B cell (primary cell): ENCODE measurements around the gene ARHGEF7. TPM values are rescaled to one million over a fixed set of nuclear protein-coding genes. Genes with fewer than 3 reads are reported as not detected.

Source experiments
- ATAC-seq: fragments of 200-7000 bp; cut with Tn5 transposase; one replicate; pipeline ENCODE4 v1.10.0; 2021; ENCODE audit warnings: low read depth, mild to moderate bottlenecking, moderate number of reproducible peaks, moderate library complexity
- CTCF ChIA-PET: fragments of 350-600 bp; sonication (Branson Sonifier 250); formaldehyde crosslinking; loops from one replicate; lab custom pipeline; 2021; ENCODE audit warnings: antibody characterized with exemption, inconsistent platforms; lab: Charles Lee
- POLR2A ChIA-PET: fragments of 350-600 bp; sonication (Branson Sonifier 250); formaldehyde crosslinking; loops from one replicate; lab custom pipeline; 2021; ENCODE audit warnings: antibody characterized with exemption; lab: Charles Lee
- DNase-seq: peaks from one replicate; pipeline ENCODE4 v3.0.0; 2013
- H2AFZ ChIP-seq: 2 replicates; pipeline ENCODE4 v1.6.1; 2012; ENCODE audit warnings: mild to moderate bottlenecking, low read depth, low read length; ENCODE audit not compliant: insufficient read depth, poor library complexity, severe bottlenecking
- H3K27ac ChIP-seq, 2 donors: 1 replicate in 1 of 2; 2 replicates in 1 of 2; pipeline ENCODE4 v1.5.1; 2012 to 2013; ENCODE audit warnings: low read length in 2 of 2, mild to moderate bottlenecking in 2 of 2, moderate library complexity in 1 of 2
- H3K27me3 ChIP-seq, 4 experiments: fragments of 200-600 bp in 1 of 4; sonication (generic) in 1 of 4; replicated peaks in 1 of 4; 1 replicate in 2 of 4; 2 replicates in 2 of 4; pipeline versions ENCODE4 v1.6.1 to v1.7.0; 2013 to 2016; ENCODE audit warnings: low read length in 3 of 4, mild to moderate bottlenecking in 2 of 4, mixed read lengths in 1 of 4, moderate library complexity in 1 of 4; ENCODE audit not compliant: insufficient read depth in 4 of 4, control insufficient read depth in 3 of 4; ENCODE audit errors: control extremely low read depth in 1 of 4
- H3K36me3 ChIP-seq, 2 experiments: replicated peaks in 1 of 2; 1 replicate in 1 of 2; 2 replicates in 1 of 2; pipeline versions ENCODE4 v1.6.1 to v1.7.1; 2013; ENCODE audit warnings: low read length in 1 of 2; ENCODE audit not compliant: insufficient read depth in 2 of 2, control insufficient read depth in 1 of 2; ENCODE audit errors: control extremely low read depth in 1 of 2, extremely low read depth in 1 of 2
- H3K4me1 ChIP-seq, 2 donors: fragments of 200-600 bp in 1 of 2; sonication (generic) in 1 of 2; 1 replicate in 1 of 2; 2 replicates in 1 of 2; pipeline versions ENCODE4 v1.5.1 to v1.6.1; 2013 to 2017; ENCODE audit warnings: low read length in 2 of 2; ENCODE audit not compliant: control insufficient read depth in 2 of 2, insufficient read depth in 2 of 2
- H3K4me2 ChIP-seq: replicated peaks from 2 replicates; pipeline ENCODE3; 2012; ENCODE audit warnings: mild to moderate bottlenecking, low read depth, low read length; ENCODE audit not compliant: poor library complexity, severe bottlenecking
- H3K4me3 ChIP-seq, 5 experiments: fragments of 200-600 bp in 1 of 5; sonication (generic) in 1 of 5; 1 replicate in 3 of 5; 2 replicates in 2 of 5; pipeline versions ENCODE4 v1.5.1 to v1.7.0; 2011 to 2016; ENCODE audit warnings: low read length in 4 of 5, mild to moderate bottlenecking in 4 of 5, low read depth in 2 of 5, control low read depth in 1 of 5, moderate library complexity in 1 of 5; ENCODE audit not compliant: insufficient read depth in 1 of 5; ENCODE audit errors: control extremely low read depth in 1 of 5, extremely low read depth in 1 of 5
- H3K79me2 ChIP-seq: fragments of 200-600 bp; sonication (generic); one replicate; pipeline ENCODE4 v1.6.0; 2016; ENCODE audit warnings: low read length; ENCODE audit not compliant: control insufficient read depth, insufficient read depth
- H3K9ac ChIP-seq: fragments of 200-600 bp; sonication (generic); 2 replicates; pipeline ENCODE4 v1.6.1; 2017; ENCODE audit warnings: mild to moderate bottlenecking, low read length, moderate library complexity
- H3K9me3 ChIP-seq, 3 donors: one replicate each; pipeline versions ENCODE4 v1.6.1 to v1.7.1; 2013; ENCODE audit warnings: low read length in 2 of 3; ENCODE audit not compliant: control insufficient read depth in 2 of 3, insufficient read depth in 1 of 3; ENCODE audit errors: control extremely low read depth in 1 of 3
- H4K20me1 ChIP-seq: 2 replicates; pipeline ENCODE4 v1.6.0; 2012; ENCODE audit warnings: mild to moderate bottlenecking, low read length; ENCODE audit not compliant: insufficient read depth, control insufficient read depth, poor library complexity, severe bottlenecking
- H3K27ac Mint-ChIP-seq: one replicate; pipeline ENCODE4 v1.8.0; 2021; ENCODE audit warnings: mixed read lengths
- H3K27me3 Mint-ChIP-seq: one replicate; pipeline ENCODE4 v1.8.0; 2021; ENCODE audit warnings: mixed read lengths
- H3K4me1 Mint-ChIP-seq: one replicate; pipeline ENCODE4 v1.8.0; 2021; ENCODE audit warnings: mixed read lengths
- H3K4me3 Mint-ChIP-seq: one replicate; pipeline ENCODE4 v1.8.0; 2021; ENCODE audit warnings: mixed read lengths
- H3K9me3 Mint-ChIP-seq: one replicate; pipeline ENCODE4 v1.8.0; 2022; ENCODE audit warnings: mixed read lengths; ENCODE audit not compliant: insufficient read depth
- EZH2 ChIP-seq: IDR thresholded peaks from 2 replicates; pipeline ENCODE4 v1.6.1; 2012; ENCODE audit warnings: borderline replicate concordance, low read depth, mild to moderate bottlenecking, moderate library complexity, low read length; ENCODE audit not compliant: insufficient read depth, poor library complexity, severe bottlenecking
- WGBS: methylation state at CpG from one replicate; pipeline ENCODE4 v1.1.5; 2013; ENCODE audit warnings: missing lambda C conversion rate; ENCODE audit not compliant: insufficient coverage; 5-methylcytosine and 5-hydroxymethylcytosine counted together
- intact Hi-C: fragments of 100-400 bp; cut with micrococcal nuclease; formaldehyde crosslinking; loops from one replicate; pipeline ENCODE4 v1.10.0; 2022
- polyA plus RNA-seq: library from polyadenylated mRNA; depleted of rRNA; stranded (reverse); fragments of >200 nt; gene quantifications from 2 replicates; pipeline ENCODE4 v1.2.3, GENCODE V29; 2012
- total RNA-seq, 2 donors: library from RNA; stranded (reverse); fragments of 120-200 nt in 1 of 2; gene quantifications; 1 replicate in 1 of 2; 2 replicates in 1 of 2; pipeline versions ENCODE4 v1.2.3 to v1.2.4, GENCODE V29; 2013 to 2022
- TF ChIP-seq, protein P1 (sequence below): fragments of 200-600 bp; IDR thresholded peaks from one replicate; pipeline ENCODE4 v1.8.0; 2022; ENCODE audit warnings: antibody characterized with exemption, mild to moderate bottlenecking

ARHGEF7 gene
- total and polyA plus RNA-seq, 2 donors (not counting 1 experiment from before 2014, with no cell fraction given): 62.3 to 125 TPM

- CTCF ChIA-PET: interaction anchor here (1.0 to 4.7 kb wide), 8 partner anchors 9 to 135 kb away, joined by 3 to 22 read pairs (median 6); no protein-coding TSS in a partner anchor
- peak overlapping the region; percentile 49 for H3K4me2 ChIP-seq
- peak overlapping the region; percentile 76 for H3K4me3 Mint-ChIP-seq
Measured at GRCh38 chr13:111202156-111202621, 87.1 kb downstream of the ARHGEF7 start.

DNA sequence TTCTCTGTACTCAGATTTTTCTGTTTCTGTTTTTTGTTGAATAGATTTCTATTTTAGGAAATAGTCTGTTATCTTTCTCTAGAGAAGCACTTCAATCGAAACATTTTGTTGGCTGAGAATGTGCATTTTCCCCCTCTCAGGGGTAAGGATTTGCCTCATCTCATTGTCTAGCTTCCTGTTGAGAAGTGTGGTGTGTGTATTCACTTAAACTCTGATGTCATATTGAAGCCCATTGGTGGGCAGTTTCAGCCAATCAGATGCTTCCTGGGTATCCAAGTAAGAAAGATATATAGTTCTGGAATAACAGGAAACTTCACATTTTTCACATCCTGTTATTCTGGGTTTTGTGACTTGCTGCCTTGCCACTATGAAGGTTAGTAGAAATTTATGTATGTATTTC lies 87.6 kb downstream of the ARHGEF7 start:
- no peak for TF ChIP-seq EZH2
- TF ChIP-seq, protein P1, sequence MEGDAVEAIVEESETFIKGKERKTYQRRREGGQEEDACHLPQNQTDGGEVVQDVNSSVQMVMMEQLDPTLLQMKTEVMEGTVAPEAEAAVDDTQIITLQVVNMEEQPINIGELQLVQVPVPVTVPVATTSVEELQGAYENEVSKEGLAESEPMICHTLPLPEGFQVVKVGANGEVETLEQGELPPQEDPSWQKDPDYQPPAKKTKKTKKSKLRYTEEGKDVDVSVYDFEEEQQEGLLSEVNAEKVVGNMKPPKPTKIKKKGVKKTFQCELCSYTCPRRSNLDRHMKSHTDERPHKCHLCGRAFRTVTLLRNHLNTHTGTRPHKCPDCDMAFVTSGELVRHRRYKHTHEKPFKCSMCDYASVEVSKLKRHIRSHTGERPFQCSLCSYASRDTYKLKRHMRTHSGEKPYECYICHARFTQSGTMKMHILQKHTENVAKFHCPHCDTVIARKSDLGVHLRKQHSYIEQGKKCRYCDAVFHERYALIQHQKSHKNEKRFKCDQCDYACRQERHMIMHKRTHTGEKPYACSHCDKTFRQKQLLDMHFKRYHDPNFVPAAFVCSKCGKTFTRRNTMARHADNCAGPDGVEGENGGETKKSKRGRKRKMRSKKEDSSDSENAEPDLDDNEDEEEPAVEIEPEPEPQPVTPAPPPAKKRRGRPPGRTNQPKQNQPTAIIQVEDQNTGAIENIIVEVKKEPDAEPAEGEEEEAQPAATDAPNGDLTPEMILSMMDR: no peak
- Mint-ChIP-seq H3K4me1 (peaks cover 81% of the 10 kb centered on the region), H3K9me3 (no peaks in the 10 kb centered on the region), H3K4me3 (peak overlapping the region; percentile 76), H3K27ac (peak overlapping the region; percentile 62), H3K27me3 (no peaks in the 10 kb centered on the region)
- Histone ChIP-seq H3K9ac (peak overlapping the region; percentile 7), H3K9me3 (peaks cover 0 to 8% (median 0%) of the 10 kb centered on the region in 3 donors), H3K79me2 (peaks cover 91% of the 10 kb centered on the region), H3K27me3 (no peaks in the 10 kb centered on the region), H3K4me1 (peaks cover 62 to 77% of the 10 kb centered on the region in 2 donors), H4K20me1 (peaks cover 70% of the 10 kb centered on the region), H3K27ac (peak overlapping the region; percentile 43 to 76), H2AFZ (no peak overlapping the region), H3K36me3 (peaks cover 0 to 17% of the 10 kb centered on the region in 2 experiments), H3K4me2 (peak overlapping the region; percentile 49), H3K4me3 (no peak overlapping the region)
- intact Hi-C loops: loop anchor here (5.0 kb wide), 1 partner anchor 50 kb away; no protein-coding TSS in a partner anchor
- WGBS: no CpG with 5 or more reads among the region's 1 CpG
- peak; percentile 50 for ATAC-seq
- peak; percentile 59 for DNase-seq
- CTCF ChIA-PET: interaction anchor here (1.0 to 4.7 kb wide), 9 partner anchors 9 to 135 kb away, joined by 3 to 22 read pairs (median 5); no protein-coding TSS in a partner anchor
- POLR2A ChIA-PET: interaction anchor here (1.6 kb wide), 1 partner anchor 18 kb away, joined by 4 read pairs; no protein-coding TSS in a partner anchor

More at GRCh38 chr13:111202156-111202621, 87.1 kb downstream of the ARHGEF7 start:
- H3K9me3 ChIP-seq: peaks cover 0 to 8% (median 0%) of the 10 kb centered on the region in 3 donors
- H2AFZ ChIP-seq: no peak overlapping the region
- TF ChIP-seq, protein P1: no peak
- no peak for TF ChIP-seq EZH2
- ATAC-seq: no peak
- H3K27ac ChIP-seq: peak overlapping the region; percentile 43 to 76
- POLR2A ChIA-PET: interaction anchor here (1.6 kb wide), 1 partner anchor 17 kb away, joined by 4 read pairs; no protein-coding TSS in a partner anchor
- peaks cover 91% of the 10 kb centered on the region for H3K79me2 ChIP-seq
- Mint-ChIP-seq H3K27me3 (no peaks in the 10 kb centered on the region), H3K27ac (peak overlapping the region; percentile 62), H3K9me3 (no peaks in the 10 kb centered on the region), H3K4me1 (peaks cover 80% of the 10 kb centered on the region)
- peak overlapping the region; percentile 7 for H3K9ac ChIP-seq
- no peaks in the 10 kb centered on the region for H3K27me3 ChIP-seq
- WGBS: no CpG with 5 or more reads among the region's 4 CpGs
- intact Hi-C loops: loop anchor here (5.0 kb wide), 1 partner anchor 50 kb away; no protein-coding TSS in a partner anchor
- H3K4me3 ChIP-seq: peak overlapping the region in 1 of 5 experiments; percentile 11
- peaks cover 0 to 20% of the 10 kb centered on the region in 2 experiments for H3K36me3 ChIP-seq
- peaks cover 62 to 75% of the 10 kb centered on the region in 2 donors for H3K4me1 ChIP-seq
- DNase-seq: no peak
- peaks cover 69% of the 10 kb centered on the region for H4K20me1 ChIP-seq
